ENCODE data around the gene MRPL37. TPM values are rescaled to one million over a fixed set of nuclear protein-coding genes. Genes with fewer than 3 reads are reported as not detected.
"Not testable (repeated sequence)": the region's sequence is repeated elsewhere in the genome, so short reads cannot be mapped to it uniquely, and the experiment has no call there.

The MRPL37 gene
- total RNA-seq, 1 experiment from 2014 or later = 138 TPM

- Histone ChIP-seq H3K4me1 (ENCODE audit: control insufficient read depth, insufficient read depth, low read length) (no peaks in the 10 kb centered on the region), H3K36me3 (ENCODE audit: control insufficient read depth, insufficient read depth, low read length) (peaks cover 20% of the 10 kb centered on the region), H3K4me3 (ENCODE audit: low read depth in 2 of 2, low read length in 2 of 2) (no peak overlapping the region), H3K9me3 (ENCODE audit: control insufficient read depth, insufficient read depth, low read depth, low read length) (no peaks in the 10 kb centered on the region), H3K27me3 (ENCODE audit: control insufficient read depth, insufficient read depth, low read length) (no peaks in the 10 kb centered on the region), H3K27ac (ENCODE audit: low read length) (no peak overlapping the region)
- ATAC-seq (no peak), DNase-seq (ENCODE audit: low read depth, low spot score) (no peak)
- ChIA-PET CTCF (no interaction called here), POLR2A (no interaction called here)
- intact Hi-C loops (cut with micrococcal nuclease; ENCODE audit: unreplicated experiment) (no loop called here), in situ Hi-C loops (cut with HindIII; ENCODE audit: low pct_unique_long_range_greater_than_20kb, low sequenced_read_pairs) (no loop called here)
- TF ChIP-seq TCF7L2 (IDR thresholded peaks at IDR 0.05; ENCODE audit: low read depth, low read length) (no peak), SIN3A (IDR thresholded peaks at IDR 0.05; ENCODE audit: borderline replicate concordance, insufficient read depth, low read depth, low read length) (no peak), REST (IDR thresholded peaks at IDR 0.05; ENCODE audit: insufficient read depth in 1 of 2, low read depth in 2 of 2, low read length in 1 of 2) (no peak), CTCF (IDR thresholded peaks at IDR 0.05) (no peak), POLR2AphosphoS5 (IDR thresholded peaks at IDR 0.05; ENCODE audit: low read depth, low read length) (no peak)
- BruUV-seq (replicated peaks) = no TSS peak
Measured at GRCh38 chr1:54207287-54207686, 7.3 kb downstream of the MRPL37 start.

- in situ Hi-C loops (cut with HindIII; ENCODE audit: low pct_unique_long_range_greater_than_20kb, low sequenced_read_pairs); H3K27me3 ChIP-seq (ENCODE audit: control insufficient read depth, insufficient read depth, low read length); H3K9me3 ChIP-seq (ENCODE audit: control insufficient read depth, insufficient read depth, low read depth, low read length); DNase-seq (ENCODE audit: low read depth, low spot score); BruUV-seq (replicated peaks); intact Hi-C loops (cut with micrococcal nuclease; ENCODE audit: unreplicated experiment); H3K4me1 ChIP-seq (ENCODE audit: control insufficient read depth, insufficient read depth, low read length); CTCF ChIA-PET; H3K4me3 ChIP-seq (ENCODE audit: low read depth in 2 of 2, low read length in 2 of 2); ATAC-seq; H3K27ac ChIP-seq (ENCODE audit: low read length): not testable (repeated sequence)
- H3K36me3 ChIP-seq (ENCODE audit: control insufficient read depth, insufficient read depth, low read length) = peaks cover 26% of the 10 kb centered on the region
- POLR2A ChIA-PET = interaction anchor here (0.7 kb wide), 1 partner anchor 266 kb away, joined by 5 read pairs; no protein-coding TSS in a partner anchor
Measured at GRCh38 chr1:54207896-54208295, 7.9 kb downstream of the MRPL37 start.

- H3K27me3 ChIP-seq (ENCODE audit: control insufficient read depth, insufficient read depth, low read length) = no peaks in the 10 kb centered on the region
- H3K4me1 ChIP-seq (ENCODE audit: control insufficient read depth, insufficient read depth, low read length) = no peaks in the 10 kb centered on the region
- intact Hi-C loops (cut with micrococcal nuclease; ENCODE audit: unreplicated experiment) = no loop called here
- DNase-seq (ENCODE audit: low read depth, low spot score) (no peak), ATAC-seq (no peak)
- ChIA-PET POLR2A (no interaction called here), CTCF (no interaction called here)
- no peak overlapping the region for H3K27ac ChIP-seq (ENCODE audit: low read length)
- H3K4me3 ChIP-seq (ENCODE audit: low read depth in 2 of 2, low read length in 2 of 2) = no peak overlapping the region
- H3K36me3 ChIP-seq (ENCODE audit: control insufficient read depth, insufficient read depth, low read length) = peaks cover 20% of the 10 kb centered on the region
- H3K9me3 ChIP-seq (ENCODE audit: control insufficient read depth, insufficient read depth, low read depth, low read length) = no peaks in the 10 kb centered on the region
- BruUV-seq (replicated peaks) = no TSS peak
- no peak for TF ChIP-seq CTCF (IDR thresholded peaks at IDR 0.05)
- in situ Hi-C loops (cut with HindIII; ENCODE audit: low pct_unique_long_range_greater_than_20kb, low sequenced_read_pairs) = no loop called here
Measured at GRCh38 chr1:54212872-54213271, 12.9 kb downstream of the MRPL37 start.

Measured in Panc1 (cell line).